GM21390 (cell line): Measurements from ENCODE around the gene GOLGA3.
"Not testable (repeated sequence)": the region's sequence is repeated elsewhere in the genome, so short reads cannot be mapped to it uniquely, and the experiment has no call there.

Source experiments
- ATAC-seq: cut with Tn5 transposase; IDR thresholded peaks from one replicate; pipeline ENCODE4 v1.9.1; 2021; ENCODE audit not compliant: unreplicated experiment

GOLGA3 gene

GRCh38 chr12:132753670-132754069, 75.0 kb downstream of the GOLGA3 start:
- not testable (repeated sequence) for ATAC-seq

GRCh38 chr12:132748319-132748718, 80.3 kb downstream of the GOLGA3 start:
- ATAC-seq, result no peak

DNA sequence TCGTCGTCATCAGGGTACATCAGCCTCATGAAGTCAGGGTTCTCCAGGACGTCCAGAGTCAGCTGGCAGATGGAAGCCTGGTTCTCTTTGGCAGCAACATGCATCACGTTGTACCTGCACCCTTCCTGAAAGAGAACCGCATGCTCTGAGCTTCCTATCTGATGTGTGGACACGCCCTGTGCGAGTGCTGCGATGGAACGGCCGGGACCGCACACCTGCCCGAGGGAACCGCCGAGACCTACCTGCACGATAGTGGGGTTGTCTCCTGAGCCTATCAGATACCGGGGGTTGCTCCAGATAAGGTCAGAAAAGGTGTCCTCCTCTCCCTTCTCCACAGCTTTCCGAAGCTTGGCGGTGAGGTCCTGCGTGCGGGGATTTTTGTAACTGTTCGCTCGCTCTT, 80.8 kb downstream of the GOLGA3 start:
- no peak for ATAC-seq

DNA sequence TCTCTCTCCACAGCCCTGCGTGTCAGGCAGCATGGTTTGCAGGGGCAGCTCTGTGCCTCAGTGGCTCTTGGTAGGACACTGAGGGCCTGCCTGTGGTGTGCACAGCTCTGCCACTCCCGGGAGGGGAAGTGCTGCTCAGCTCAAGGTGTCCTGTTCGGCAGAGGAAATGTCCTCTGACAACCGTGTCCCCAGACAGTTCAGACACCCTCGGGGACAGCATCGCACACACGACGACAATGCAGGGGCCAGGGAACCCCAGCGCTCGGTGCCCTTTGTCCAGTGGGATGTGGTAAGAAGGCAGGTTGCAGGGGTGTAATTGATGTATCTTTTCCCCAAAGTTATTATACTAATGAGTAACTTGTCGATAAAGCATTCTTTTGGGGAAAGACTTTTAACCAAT, 81.3 kb downstream of the GOLGA3 start:
- no peak for ATAC-seq

GRCh38 chr12:132746613-132747012, 82.1 kb downstream of the GOLGA3 start:
- ATAC-seq, result no peak

GRCh38 chr12:132743831-132744230, 84.8 kb downstream of the GOLGA3 start:
- ATAC-seq, result no peak

DNA sequence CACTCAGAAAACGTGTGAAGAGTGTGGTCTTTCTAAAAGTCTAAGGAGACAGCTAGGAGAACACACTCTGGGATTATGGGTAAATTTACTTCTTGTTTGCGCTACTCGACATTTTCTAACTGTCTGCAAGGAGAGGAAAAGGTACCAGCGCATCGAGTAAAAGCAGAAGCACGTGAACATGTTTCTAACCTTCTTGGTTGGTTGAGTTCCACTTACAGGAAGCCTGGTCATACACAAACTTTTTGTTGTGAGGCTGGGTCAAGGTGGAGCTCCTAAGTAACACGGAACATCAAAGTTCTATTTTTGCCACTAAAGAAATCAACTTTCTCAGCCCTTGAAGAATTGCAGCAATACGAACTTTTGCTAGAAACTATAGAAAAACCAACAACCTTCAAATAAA, 87.0 kb downstream of the GOLGA3 start:
- no peak for ATAC-seq

- no peak for ATAC-seq
These were observed 88.0 kb downstream of the GOLGA3 start for GRCh38 chr12:132740652-132741051.

- ATAC-seq, result no peak
These were observed 88.4 kb downstream of the GOLGA3 start for GRCh38 chr12:132740313-132740646.

GRCh38 chr12:132739600-132740312, 88.9 kb downstream of the GOLGA3 start:
- no peak for ATAC-seq

DNA sequence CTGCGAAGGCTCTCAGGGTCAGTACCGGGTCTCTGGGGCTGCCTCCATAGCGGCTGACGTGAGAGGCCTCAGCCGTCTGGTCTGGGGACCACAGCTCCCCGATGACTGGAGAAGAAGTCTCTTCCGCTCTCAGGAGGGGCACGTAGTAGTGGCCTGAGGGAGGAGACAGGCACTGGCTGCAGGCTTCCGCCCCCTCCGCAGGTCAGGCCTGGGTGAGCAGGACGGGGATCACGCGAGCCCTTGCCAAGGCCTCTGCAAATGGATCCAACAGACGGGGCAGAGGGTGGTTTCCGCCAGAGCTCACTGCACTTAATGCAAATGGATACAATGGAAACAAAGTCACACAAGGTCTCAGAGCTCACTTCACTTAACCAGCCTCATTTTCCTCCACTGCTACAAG, 91.8 kb downstream of the GOLGA3 start:
- ATAC-seq, result no peak

- no peak for ATAC-seq
These were observed 92.3 kb downstream of the GOLGA3 start for GRCh38 chr12:132736378-132736777.

DNA sequence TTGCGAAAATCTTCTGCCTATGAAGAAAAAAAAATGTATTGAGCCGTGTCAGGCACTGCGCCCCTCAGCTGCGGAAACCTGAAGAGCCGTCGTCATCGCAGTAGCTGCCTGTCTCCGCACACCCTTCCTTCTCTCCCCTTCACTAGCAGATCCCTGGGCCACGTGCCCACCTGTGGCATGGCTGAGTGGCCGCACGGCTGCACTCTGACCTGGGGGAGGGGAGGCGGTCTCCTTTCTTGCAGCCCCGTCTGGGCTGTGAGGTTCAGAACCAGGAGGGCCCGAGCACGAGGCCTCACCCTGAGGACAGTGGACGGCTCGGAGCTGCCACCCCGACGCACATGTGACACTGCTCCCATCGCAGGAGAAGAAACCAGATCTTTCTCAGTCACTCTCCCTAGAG, 93.2 kb downstream of the GOLGA3 start:
- ATAC-seq, result no peak

DNA sequence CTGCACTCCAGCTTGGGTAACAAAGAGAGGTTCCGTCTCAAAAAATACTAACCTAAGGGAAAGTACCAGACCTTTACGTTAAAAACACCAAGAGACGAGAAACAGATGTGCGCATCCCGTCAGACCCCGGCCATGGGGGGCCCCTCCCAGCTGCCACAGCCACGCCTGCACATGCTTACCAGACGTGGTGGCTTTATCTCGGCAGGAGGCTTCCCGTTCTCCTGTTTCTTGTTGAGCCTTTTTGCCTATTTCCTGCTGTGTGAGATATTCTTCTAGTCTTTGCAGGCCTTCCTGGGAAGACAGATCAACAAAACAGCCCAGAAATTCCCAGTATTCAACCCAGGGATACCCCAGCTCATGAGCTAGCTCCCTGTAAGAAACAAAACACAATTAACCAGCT, 94.5 kb downstream of the GOLGA3 start:
- no peak for ATAC-seq

- no peak for ATAC-seq
These were observed 97.1 kb downstream of the GOLGA3 start for GRCh38 chr12:132731574-132731973.

DNA sequence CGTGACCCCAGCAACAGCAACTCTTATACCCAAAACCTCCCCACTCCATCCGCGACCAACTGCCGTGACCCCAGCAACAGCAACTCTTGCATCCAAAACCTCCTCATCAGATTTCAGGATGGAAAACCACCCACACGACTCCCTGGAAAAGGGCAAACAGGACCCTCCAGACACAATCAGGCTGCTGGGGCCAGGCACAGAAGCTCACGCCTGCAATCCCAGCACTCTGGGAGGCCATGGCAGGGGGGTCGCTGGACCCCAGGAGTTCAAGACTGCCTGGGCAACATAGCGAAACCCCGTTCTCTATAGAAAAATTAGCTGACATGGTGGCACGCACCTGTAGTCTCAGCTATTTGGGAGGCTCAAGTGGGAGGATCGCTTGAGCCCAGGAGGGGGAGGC, 98.3 kb downstream of the GOLGA3 start:
- no peak for ATAC-seq

- no peak for ATAC-seq
These were observed 98.9 kb downstream of the GOLGA3 start for GRCh38 chr12:132729541-132730320.

GRCh38 chr12:132728502-132728901, 100.2 kb downstream of the GOLGA3 start:
- ATAC-seq, result no peak

GRCh38 chr12:132727091-132727794, 101.4 kb downstream of the GOLGA3 start:
- ATAC-seq, result no peak

- no peak for ATAC-seq
These were observed 102.3 kb downstream of the GOLGA3 start for GRCh38 chr12:132726386-132726785.

GRCh38 chr12:132724506-132725241, 104.0 kb downstream of the GOLGA3 start:
- ATAC-seq, result no peak
